B cell (primary cell): ENCODE data around the gene LMBRD1.

Experiments used
- EZH2 ChIP-seq: IDR thresholded peaks from 2 replicates; pipeline ENCODE4 v1.6.1; 2012; ENCODE audit warnings: borderline replicate concordance, low read depth, mild to moderate bottlenecking, moderate library complexity, low read length; ENCODE audit not compliant: insufficient read depth, poor library complexity, severe bottlenecking
- TF ChIP-seq, protein P1 (sequence below): fragments of 200-600 bp; IDR thresholded peaks from one replicate; pipeline ENCODE4 v1.8.0; 2022; ENCODE audit warnings: antibody characterized with exemption, mild to moderate bottlenecking

DNA sequence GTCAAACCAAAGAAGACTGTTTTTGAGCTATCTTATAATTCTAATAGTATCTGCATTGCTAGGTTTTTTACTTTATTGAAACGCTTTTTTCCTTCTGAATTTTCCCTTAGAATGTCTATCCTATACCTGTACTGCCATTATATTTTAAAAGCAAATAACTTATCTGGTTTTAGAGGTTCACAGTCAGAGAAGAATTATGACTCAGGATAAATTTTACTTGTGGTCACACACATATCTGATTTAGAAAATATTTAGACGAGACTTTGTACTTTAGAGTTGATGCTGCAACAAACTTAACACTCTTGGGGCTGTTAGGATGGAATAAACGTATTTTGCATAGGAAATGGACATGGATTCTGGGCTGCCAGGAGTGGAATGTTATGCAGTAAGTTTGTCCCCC, 33.0 kb downstream of the LMBRD1 start:
- TF ChIP-seq, protein P1, sequence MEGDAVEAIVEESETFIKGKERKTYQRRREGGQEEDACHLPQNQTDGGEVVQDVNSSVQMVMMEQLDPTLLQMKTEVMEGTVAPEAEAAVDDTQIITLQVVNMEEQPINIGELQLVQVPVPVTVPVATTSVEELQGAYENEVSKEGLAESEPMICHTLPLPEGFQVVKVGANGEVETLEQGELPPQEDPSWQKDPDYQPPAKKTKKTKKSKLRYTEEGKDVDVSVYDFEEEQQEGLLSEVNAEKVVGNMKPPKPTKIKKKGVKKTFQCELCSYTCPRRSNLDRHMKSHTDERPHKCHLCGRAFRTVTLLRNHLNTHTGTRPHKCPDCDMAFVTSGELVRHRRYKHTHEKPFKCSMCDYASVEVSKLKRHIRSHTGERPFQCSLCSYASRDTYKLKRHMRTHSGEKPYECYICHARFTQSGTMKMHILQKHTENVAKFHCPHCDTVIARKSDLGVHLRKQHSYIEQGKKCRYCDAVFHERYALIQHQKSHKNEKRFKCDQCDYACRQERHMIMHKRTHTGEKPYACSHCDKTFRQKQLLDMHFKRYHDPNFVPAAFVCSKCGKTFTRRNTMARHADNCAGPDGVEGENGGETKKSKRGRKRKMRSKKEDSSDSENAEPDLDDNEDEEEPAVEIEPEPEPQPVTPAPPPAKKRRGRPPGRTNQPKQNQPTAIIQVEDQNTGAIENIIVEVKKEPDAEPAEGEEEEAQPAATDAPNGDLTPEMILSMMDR: no peak
- no peak for TF ChIP-seq EZH2
